Femur (tissue), 1 donor: ENCODE measurements around the gene TMEM128.
"Not testable (repeated sequence)": the region's sequence is repeated elsewhere in the genome, so short reads cannot be mapped to it uniquely, and the experiment has no call there.

ENCODE experiments used
- DNase-seq: peaks from one replicate; pipeline ENCODE4 v3.0.0-alpha.2; 2017

Gene TMEM128

DNA sequence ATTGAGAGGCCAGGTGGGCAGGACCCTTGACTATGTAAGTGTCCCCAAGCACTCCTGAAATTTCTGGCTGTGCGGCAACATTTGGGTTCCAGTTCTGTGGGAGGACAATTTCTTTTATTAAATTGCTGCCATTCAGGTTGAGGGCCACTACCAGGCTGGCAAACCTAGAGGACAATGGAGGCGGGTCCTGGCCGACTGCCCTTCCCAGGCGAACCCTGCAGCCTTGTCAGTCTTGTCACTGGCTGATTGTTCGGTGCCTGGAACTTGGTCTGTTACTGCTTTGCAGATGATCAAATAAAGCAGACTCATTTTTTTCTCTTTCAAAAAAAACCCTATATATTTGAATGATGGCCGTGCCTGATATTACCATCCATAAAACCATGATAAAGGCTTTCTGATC, 6.6 kb upstream of the TMEM128 start:
- no peak for DNase-seq

- DNase-seq: no peak
These were observed 6.2 kb upstream of the TMEM128 start for GRCh38 chr4:4254199-4254598.

DNA sequence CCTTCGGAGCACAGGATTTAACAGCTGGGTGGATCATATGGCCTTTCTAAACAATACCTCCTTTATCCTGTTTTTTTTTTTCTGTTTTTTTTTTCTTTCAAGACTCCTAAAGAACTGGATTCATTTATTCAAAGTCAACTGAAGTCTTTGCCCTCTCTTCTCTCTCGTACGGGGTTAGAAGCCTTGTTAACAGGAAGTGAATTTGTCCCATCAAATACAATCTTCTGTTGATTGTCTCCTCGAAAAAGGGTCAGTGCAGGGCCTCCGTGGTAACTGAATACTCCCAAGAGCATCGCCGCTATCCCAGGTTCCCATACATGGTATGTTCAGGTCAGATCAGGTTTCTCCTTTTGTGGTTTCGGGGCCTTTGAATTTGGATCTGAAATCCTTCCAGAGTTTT, 1.8 kb upstream of the TMEM128 start:
- DNase-seq: no peak

DNA sequence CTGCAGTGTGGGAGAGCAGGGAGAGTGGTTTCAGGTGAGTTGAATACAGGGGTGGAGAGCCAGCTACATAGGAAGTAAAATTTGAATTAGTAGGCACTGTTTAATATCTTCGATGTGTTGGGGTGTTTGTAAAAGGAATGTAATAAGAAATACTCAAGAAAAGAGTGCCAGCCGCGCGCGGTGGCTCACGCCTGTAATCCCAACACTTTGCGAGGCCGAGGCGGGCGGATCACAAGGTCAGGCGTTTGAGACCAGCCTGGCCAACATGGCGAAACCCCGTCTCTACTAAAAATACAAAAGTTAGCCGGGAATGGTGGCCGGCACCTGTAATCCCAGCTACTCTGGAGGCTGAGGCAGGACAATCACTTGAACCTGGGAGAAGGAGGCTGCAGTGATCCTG, 1.3 kb upstream of the TMEM128 start:
- not testable (repeated sequence) for DNase-seq

DNA sequence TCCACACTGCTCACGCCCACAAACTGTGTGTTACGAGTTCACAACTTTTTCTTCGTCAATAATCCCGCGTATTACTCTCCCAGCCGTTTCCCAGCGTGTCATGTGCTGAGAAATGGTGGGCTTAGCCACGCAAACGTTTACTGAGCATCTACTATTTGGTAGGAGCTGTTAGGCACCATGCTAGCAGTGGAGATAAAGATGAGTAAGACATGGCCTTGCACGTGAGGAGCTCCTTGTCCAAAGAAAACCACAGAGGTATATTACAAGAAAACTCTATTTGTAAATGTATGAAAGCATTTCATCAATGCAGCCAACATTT, 821 bp upstream of the TMEM128 start:
- DNase-seq: no peak

GRCh38 chr4:4247696-4248028, 361 bp downstream of the TMEM128 start:
- DNase-seq: no peak

GRCh38 chr4:4245172-4245571, 2.9 kb downstream of the TMEM128 start:
- DNase-seq: no peak

- not testable (repeated sequence) for DNase-seq
These were observed 8.5 kb downstream of the TMEM128 start for GRCh38 chr4:4239551-4239950.

GRCh38 chr4:4233610-4234009, 14.4 kb downstream of the TMEM128 start:
- DNase-seq: no peak

GRCh38 chr4:4228356-4228668, 19.7 kb downstream of the TMEM128 start:
- no peak for DNase-seq

GRCh38 chr4:4227510-4228355, 20.3 kb downstream of the TMEM128 start:
- no peak for DNase-seq

DNA sequence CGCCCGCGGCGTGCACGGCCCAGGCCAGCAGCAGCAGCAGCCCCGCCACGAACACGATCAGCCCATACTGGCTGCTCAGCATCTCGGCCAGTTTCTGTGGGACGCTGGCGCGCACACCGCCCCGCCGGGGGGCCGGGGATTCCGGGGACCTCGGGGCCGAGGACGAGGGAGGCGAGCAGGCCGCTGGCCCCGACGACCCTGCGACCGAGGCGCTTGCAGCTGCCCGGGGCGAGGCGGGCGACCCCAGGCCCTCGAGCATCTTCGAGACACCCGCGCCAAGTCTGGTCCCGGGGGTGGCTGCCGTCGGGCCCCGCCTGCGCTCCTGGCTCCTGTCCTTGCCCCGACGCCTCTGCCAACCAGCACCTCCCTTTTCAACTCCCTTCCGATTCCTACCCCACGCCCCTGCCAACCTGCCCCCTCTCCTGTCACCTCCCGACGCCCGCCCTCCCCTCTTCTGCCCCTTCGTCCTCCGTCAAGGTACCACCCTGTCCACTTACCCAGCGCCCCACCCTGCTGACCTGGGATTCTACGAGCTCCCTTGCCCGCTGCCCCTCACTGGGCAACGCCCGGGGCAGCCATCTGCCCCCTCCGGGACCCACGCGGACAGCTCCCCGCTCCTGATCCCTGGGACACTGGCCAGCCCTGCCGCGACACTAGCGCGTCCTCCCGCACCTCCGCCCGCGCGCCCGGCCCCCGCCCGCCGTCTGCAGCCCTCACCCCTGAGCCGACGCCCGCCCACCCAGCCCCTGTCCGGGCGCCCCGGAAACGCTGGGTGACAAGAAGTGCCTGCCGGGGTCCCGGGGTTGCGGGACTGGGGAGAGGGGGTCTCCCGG, 21.2 kb downstream of the TMEM128 start, which contains the start of gene OTOP1:
Gene OTOP1, minus strand, starts transcription at position 324 of the 833 bp plus-strand sequence. Its CDS starts 65 bp downstream, at position 259.
- DNase-seq: no peak

DNA sequence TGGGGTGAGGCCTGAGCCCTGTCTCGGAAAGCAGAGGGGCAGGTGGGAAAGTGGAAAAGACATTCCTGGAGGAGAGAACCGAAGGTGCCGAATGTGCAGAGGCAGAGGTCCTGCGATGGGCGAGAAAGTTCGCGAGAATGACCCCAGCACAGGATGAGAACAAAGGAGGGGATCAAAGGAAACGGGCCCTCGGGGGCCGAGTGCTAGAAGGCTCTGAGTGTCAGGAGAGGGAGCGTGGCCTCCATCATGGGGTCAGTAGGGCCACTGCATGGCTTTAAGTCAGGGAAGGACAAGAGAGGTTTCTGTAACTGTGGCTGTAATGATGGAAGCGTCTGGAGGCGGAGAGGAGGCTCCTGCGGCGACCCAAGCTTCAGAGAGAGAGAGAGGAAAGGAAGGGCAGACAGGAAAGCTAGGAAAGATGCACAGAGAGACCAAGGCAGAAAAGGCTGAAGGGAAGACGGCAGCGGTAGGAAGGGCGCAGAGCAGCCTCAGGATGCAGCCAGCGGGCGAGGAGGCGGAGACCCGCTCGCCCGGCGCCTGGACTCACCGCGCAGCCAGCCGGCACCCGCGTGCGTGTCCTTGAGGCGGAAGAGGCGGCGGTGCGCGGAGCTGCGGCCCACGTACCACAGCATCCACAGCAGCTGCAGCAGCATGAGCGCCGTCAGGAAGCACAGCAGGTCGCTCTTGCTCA, 22.0 kb downstream of the TMEM128 start:
- DNase-seq: no peak

DNA sequence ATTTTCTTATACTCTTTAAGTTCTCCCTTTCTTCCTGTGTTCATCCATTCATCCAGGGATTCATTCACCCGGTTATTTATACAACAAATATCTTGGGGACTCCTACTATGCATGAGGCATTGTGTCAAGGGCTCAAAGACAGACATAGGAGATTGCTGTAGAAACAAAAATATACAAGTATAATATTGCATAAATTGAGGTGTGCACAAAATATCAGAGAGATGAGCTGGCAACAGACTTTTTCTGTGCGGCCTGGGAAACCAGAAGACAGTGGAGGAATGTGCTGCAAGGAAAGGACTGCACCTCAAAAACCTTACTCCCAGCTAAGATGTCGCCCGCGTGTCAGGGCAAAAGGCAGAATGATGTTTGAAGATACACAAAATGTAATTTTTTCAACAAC, 30.9 kb downstream of the TMEM128 start:
- no peak for DNase-seq

- no peak for DNase-seq
These were observed 31.4 kb downstream of the TMEM128 start for GRCh38 chr4:4216648-4217047.

DNA sequence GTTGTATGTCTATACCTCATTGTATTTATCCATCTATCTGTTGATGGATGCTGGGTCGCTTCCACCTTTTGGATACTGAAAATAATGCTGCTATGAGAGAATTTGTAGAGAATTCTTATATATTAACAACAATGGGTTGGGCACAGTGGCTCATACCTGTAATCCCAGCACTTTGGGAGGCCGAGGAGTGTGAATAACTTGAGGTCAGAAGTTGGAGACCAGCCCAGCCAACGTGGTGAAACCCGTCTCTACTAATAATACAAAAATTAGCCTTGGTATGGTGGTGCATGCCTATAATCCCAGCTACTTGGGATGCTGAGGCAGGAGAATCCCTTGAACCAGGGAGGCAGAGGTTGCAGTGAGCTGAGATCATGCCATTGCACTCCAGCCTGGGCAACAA, 34.3 kb downstream of the TMEM128 start:
- DNase-seq: not testable (repeated sequence)

- DNase-seq: no peak
These were observed 41.8 kb downstream of the TMEM128 start for GRCh38 chr4:4206204-4206603.

- DNase-seq: no peak
These were observed 43.6 kb downstream of the TMEM128 start for GRCh38 chr4:4204401-4204745.

GRCh38 chr4:4203688-4204400, 44.2 kb downstream of the TMEM128 start:
- no peak for DNase-seq

DNA sequence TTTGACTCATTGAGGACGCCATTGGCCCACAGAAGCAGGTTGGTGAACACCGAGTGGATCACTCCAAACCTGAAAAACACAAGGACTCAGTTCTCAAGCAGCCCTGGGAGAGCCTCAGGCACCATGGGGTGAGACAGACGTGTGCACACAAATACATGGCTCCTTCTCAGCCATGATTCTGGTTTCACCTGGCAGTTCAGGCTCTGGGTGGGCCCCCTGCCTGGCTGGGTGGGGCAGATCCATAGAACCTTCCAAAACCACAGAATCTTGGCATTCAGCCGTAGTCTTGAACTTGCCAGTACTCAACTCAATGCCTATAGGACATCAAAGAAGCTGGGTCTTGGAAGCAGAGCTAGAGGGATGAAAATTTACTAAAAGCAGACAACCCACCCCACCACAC, 45.5 kb downstream of the TMEM128 start:
- DNase-seq: no peak

- no peak for DNase-seq
These were observed 47.4 kb downstream of the TMEM128 start for GRCh38 chr4:4200624-4201023.

DNA sequence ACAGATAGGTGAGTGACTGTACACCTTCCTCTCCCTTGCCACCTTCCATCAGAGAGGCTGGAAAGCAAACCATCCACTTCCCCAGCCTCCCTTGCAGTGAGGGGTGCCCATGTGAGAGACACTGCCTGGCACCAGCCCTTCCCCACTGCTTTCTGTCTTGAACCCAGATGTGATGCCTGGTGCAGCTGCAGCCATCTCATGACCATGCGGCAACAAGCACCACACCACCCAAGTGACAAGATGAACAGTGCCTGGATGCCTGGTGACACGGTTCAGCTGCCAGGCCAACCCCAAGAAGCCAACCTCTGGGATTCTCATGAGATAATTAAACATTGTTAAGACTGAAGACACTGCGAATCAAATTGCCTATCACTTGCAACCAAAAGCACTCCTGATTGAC, 52.7 kb downstream of the TMEM128 start:
- no peak for DNase-seq

DNA sequence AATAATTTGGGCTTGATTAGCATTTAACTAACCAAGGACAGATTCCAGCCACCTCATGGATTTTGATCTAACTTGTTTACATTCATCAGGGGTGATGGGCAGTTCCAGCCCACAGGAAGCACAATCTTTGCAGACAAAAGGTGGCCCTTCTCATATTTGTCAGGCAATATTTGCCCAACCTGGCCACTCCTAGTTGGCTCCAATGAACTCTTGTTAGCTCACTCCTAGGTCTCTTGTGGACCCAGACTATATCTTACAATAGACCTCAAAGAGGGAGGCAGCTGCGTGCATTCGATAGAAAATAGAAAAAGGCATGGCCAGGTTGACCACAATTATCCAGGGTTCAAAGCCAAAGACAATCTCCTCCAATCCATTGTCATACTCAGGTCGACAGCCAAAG, 59.5 kb downstream of the TMEM128 start:
- DNase-seq: not testable (repeated sequence)
